SKM-1 (cell line): Measurements from ENCODE around the gene COPS7B.
"Not testable (repeated sequence)": the region's sequence is repeated elsewhere in the genome, so short reads cannot be mapped to it uniquely, and the experiment has no call there.

Experiments
- DNase-seq: peaks from one replicate; lab custom pipeline; 2025; ENCODE audit not compliant: unreplicated experiment; lab: John Stamatoyannopoulos, UW

COPS7B gene

DNA sequence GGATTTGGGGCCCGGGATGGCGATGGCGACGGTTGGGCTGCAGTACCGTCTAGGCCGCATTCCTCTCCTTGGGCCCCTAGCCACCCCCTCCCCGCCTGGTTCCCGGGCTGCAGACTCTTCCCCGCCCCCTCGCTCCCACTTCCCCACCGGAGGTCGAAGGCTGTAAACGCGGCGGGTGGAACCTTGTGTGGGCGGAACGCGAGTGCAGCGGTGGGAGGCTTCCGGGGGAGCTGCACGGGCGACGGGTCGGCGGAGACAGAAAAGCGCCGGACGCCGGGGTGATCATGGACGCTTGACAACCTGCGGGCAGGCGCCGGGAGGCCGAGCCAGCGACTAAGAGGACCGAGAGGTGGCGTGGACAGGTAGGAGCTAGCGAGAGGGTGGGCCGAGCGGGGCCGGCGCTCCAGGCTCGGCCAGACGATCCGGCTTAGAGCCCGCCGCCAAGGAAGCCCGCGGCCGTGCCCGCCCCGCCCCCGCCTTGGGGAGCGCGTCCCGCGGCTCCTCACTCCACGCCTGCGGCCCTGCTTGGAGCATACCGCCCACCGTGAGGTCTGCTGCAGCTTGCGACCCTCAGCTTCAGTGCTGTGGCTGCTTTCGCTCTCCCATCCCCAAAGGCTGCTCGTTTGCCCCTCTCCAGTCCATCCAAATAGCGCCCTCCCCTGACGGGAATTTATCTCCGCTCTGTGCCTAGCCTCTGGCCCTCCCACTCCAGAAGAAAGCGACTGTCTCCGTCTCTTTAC is at the start of gene COPS7B:
Gene COPS7B, plus strand, starts transcription at position 269 of the 740 bp plus-strand sequence. CDS start 2,126 bp downstream, outside the sequence.
- DNase-seq = peak; percentile 69

- no peak for DNase-seq
Observed at GRCh38 chr2:231737761-231738160, 48.5 kb upstream of the COPS7B start.

- DNase-seq = no peak
Observed at GRCh38 chr2:231743376-231744116, 42.7 kb upstream of the COPS7B start.

DNA sequence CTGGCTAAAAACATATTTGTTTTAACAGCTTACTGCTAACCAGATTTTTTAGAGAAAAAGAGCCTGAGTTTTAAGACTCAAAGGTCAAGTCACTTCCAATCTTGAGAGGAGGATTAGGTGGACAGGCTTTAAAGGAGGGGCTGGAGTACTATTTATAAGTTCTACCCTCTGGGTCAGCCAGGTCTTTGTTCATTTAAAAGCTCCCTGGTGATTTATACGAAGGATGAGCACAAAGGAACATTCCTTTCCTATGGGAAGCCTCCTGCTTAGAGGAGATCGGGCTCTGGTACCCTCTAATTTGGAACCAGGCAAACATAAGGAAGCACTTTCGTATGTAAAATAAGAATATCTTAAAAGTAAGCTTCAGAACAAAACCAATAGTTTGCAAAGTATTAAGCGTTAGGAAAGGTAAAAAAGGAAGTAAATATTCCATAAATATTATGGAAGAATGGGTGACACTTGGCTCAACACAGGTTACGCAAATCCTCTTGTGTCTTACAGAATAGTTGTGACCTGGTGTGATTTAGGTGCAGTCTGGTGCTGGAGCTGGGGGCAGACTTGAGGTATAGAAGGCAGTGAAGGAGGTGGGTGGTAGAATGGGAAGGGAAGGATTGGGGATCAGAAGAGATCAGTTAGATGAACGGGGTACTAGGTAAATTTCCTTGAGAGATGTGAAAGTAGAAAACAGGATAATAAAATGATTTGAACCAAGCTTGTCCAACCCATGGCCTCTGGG is 40.8 kb upstream of the COPS7B start:
- DNase-seq = no peak

DNA sequence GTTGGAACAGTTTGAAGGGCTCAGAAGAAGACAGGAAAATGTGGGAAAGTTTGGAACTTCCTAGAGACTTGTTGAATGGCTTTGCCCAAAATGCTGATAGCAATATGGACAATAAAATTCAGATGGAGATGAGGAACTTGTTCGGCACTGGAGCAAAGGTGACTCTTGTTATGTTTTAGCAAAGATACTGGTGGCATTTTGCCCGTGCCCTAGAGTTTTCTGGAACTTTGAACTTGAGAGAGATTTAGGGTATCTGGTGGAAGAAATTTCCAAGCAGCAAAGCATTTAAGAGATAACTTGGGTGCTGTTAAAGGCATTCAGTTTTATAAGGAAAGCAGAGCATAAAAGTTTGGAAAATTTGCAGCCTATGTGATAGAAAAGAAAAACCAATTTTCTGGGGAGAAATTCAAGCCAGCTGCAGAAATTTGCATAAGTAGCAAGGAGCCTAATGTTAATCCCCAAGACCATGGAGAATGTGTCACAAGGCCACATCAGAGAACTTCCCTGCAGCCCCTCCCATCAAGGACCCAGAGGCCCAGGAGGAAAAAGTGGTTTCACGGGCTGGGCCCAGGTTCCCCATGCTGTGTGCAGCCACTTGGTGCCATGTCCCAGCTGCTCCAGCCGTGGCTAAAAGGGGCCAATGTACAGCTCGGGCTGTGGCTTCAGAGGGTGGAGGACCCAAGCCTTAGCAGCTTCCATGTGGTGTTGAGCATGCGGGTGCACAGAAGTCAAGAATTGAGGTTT is 37.9 kb upstream of the COPS7B start:
- not testable (repeated sequence) for DNase-seq

DNA sequence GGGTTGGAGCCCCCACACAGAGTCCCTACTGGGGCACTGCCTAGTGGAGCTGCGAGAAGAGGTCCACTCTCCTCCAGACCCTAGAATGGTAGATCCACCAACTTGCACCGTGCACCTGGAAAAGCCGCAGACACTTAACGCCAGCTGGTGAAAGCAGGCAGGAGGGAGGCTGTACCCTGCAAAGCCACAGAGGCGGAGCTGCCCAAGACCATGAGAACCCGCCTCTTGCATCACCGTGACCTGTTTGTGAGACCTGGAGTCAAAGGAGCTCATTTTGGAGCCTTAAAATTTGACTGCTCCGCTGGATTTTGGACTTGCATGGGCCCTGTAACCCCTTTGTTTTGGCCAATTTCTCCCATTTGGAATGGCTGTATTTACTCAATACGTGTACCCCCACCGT is 37.2 kb upstream of the COPS7B start:
- not testable (repeated sequence) for DNase-seq

DNA sequence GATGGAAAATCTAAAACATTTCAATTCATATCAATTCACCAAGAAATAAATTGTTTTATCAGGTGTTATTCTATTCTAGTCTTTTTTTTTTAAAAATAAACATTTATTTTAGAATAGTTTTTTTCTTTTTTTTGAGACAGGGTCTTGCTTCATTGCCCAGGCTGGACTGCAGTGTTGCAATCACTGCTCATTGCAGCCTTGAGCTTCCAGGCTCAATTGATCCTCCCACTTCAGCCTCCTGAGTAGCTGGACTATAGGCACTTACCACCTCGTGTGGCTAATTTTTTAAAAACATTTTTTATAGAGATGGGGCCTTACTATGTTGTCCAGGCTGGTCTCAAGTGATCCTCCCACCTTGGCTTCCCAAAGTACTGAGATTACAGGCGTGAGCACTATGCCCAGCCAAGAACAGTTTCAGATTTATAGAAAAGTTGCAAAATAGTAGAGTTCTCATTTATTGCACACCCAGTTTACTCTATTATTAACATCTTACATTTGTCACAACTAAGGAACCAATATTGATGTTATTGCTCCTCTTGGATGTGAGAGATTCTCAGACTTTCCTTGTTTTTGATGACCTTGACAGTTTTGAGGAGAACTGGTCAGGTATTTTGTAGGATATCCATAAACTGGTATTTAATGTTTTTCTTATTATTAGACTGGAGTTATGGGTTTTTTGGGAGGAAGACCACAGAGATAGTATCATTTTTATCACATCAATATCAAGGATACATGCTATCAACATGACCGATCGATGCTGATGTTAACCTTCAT is 35.0 kb upstream of the COPS7B start:
- DNase-seq = no peak

DNA sequence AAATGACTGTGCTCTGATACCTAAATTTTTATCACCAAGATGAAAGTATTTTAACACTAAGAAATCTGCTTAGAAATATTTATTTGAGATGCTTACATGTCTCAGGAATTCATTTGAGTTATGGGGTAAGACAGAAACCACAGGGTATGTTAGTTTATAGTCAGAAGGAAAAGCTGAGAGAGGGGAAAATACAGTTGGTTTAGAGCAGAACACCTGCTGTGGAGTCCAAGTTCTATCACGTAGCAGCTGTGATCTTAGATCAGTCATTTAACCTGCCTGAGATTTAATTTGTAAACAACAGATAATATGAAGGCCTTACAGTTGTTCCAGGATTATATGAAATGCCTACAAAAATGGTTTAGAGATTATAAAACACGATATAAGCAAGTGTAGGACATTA is 34.2 kb upstream of the COPS7B start:
- DNase-seq = no peak

DNA sequence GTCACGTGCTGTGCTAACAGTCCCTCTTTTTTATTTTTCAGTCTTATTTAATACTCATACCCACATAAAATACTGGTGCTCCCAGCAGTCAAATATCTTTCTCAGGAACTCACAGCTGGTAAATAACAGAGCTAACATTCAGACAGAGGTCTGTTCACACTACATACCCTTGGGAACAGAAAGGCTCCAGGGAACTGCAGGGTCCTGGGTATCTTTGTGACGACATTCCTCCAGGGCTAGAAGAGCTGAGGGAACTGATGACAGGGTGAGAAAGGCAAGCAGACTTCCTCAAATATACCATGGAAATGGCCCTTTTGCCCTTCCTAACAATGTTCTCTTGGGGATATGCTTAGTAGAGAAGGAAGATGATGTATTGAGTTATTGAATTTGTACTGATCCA is 24.5 kb upstream of the COPS7B start:
- DNase-seq = no peak

DNA sequence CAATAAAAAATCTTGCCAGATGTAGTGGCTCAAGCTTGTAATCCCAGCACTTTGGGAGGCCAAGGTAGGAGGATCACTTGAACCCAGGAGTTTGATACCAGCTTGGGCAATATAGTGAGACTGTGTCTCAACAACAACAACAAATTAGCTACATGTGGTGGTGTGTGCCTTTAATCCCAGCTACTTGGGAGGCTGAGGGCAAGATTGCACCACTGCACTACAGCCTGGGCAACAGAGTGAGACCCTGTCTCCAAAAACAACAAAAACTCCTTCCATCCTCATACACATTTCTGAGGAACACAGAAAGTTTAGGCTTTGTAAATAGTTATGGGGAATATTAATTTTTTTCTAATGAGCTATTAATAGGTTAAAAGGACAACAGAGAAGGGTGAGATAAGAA is 22.1 kb upstream of the COPS7B start:
- no peak for DNase-seq

- DNase-seq = no peak
Observed at GRCh38 chr2:231764760-231765159, 21.5 kb upstream of the COPS7B start.

- DNase-seq = no peak
Observed at GRCh38 chr2:231765496-231765929, 20.7 kb upstream of the COPS7B start.

- DNase-seq = no peak
Observed at GRCh38 chr2:231769170-231770136, 16.8 kb upstream of the COPS7B start.

GRCh38 chr2:231780123-231780908 is 5.9 kb upstream of the COPS7B start:
- DNase-seq = no peak

DNA sequence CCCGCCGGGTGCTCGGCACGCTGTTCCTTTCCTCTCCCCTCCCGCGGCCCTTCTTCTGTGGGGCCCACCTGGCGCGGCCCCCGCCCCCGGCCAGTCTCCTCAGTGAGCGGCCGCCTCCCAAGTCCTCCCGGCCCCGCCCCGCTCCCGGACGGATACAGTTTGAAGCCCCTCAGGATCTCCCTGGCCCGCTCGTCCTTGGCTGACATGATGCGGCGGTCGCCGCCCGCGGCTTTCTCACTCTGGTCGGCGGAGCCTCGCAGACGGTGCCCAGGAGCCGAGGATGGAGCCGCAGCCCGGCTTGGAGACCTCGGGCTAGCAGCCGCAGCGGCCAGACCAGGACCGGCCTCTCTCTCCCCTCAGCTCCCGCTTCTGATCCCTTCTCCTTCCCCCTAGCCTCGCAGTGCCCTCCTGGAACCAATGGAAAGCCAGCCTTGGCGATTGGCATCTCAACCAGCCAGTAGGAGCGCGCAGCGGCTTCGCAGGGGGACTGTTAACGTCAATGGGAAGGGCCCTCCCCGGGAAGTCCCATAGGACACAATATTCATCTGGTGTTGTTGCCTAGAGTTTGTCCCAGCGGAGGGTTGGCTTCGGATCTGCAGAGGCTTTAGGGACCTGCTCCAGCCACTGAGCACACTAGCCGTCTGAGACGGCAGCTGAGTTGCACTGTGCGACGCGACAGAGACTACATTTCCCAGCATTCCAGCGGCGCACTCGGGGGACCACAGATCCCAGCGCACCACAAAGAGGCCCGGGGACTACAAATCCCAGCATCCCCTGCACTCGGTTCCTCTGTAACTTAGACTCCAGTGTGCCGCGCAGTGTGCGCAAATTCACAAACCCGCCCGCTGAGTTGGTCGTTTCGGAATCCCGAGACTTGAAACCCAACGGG is 5.1 kb upstream of the COPS7B start, which contains the start of gene PDE6D:
Gene PDE6D, minus strand, starts transcription at position 374 of the 889 bp plus-strand sequence. Its CDS starts 168 bp downstream, at position 206.
- peak; percentile 91 for DNase-seq

DNA sequence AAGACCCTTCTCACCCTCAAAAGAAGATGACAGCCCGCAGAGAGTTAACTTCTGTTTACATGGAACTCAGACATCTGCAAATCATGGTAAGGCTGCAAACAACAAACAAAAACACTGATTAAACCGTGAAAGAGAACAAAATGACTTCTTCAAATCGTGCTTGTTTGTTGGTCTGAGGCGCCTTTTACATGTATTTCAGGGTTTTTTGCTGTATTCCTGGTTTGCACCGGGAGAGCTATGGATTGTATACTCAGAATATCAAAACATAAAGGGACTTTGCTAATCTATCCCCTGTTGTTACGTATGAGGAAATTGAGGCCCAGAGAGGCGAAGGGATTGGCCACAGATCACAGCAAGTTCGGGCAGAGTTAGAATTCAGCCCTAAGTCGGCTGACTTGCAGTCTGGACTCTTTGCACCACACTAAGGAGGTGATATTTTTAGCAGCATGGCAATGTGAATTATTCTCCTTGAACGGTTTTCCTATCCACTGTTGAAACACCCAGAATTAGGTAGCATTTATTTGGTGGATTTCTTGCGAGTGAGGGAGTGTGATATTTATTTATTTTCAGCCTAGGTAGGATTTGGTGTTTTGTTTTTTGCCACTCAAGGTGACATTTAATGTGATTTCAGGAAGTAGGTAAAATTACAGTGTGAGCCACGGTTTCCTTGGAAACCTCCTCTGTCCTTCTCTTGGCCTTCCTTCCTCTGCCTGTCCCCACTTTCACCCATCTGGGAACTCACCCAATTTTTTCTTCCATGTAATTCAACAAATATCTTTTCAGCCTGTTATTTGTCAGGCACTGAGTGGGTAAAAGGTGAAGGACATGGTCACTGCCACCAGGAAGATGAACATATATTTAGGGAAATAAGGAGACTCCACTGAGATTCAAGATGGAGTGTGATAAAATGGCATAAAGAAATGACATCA is 4.2 kb upstream of the COPS7B start:
- no peak for DNase-seq
